GM12878 (cell line): ENCODE results near the gene GBA3. TPM values are rescaled to one million over a fixed set of nuclear protein-coding genes. Genes with fewer than 3 reads are reported as not detected.

Source experiments
- ATAC-seq: fragments of 200-7000 bp; cut with Tn5 transposase; 3 replicates; pipeline ENCODE4 v1.9.1; 2020; ENCODE audit warnings: mild to moderate bottlenecking, moderate library complexity
- BruUV-seq: library from RNA; stranded (reverse); fragments of 400-500 nt; replicated peaks from 2 replicates; lab custom pipeline; 2021; lab: Mats Ljungman, UMichigan
- CTCF ChIA-PET: fragments of 300-600 bp; sonication (Branson Sonifier 250); formaldehyde crosslinking; extraction: SDS; loops from one replicate; lab custom pipeline; 2021; ENCODE audit warnings: inconsistent platforms; lab: Yijun Ruan, JAX
- POLR2A ChIA-PET: fragments of 350-600 bp; formaldehyde crosslinking; extraction: SDS; loops from one replicate; lab custom pipeline; 2021; ENCODE audit warnings: inconsistent platforms; lab: Charles Lee
- RAD21 ChIA-PET: fragments of 300-600 bp; sonication (Branson Sonifier 250); formaldehyde crosslinking; loops from one replicate; lab custom pipeline; 2023; ENCODE audit warnings: antibody characterized with exemption; ENCODE audit not compliant: unreplicated experiment; lab: Charles Lee
- SMC1A ChIA-PET: fragments of 300-600 bp; sonication (Branson Sonifier 250); formaldehyde crosslinking; loops from one replicate; lab custom pipeline; 2023; ENCODE audit not compliant: unreplicated experiment, uncharacterized antibody; lab: Charles Lee
- DNase-seq: peaks from one replicate; pipeline ENCODE4 v3.0.0-alpha.2; 2011; ENCODE audit warnings: low read depth, low spot score
- FAIRE-seq: peaks from 3 replicates; lab custom pipeline; 2011; peaks lifted over from hg19 to GRCh38; lab: Jason Lieb, UNC
- H2AFZ ChIP-seq: 2 replicates; pipeline ENCODE4 v1.6.0; 2011; ENCODE audit warnings: low read depth, low read length, control low read depth; ENCODE audit not compliant: control insufficient read depth
- H3K27ac ChIP-seq: 2 replicates; pipeline ENCODE4 v1.5.1; 2011; ENCODE audit warnings: control low read depth; ENCODE audit not compliant: control insufficient read depth, insufficient read depth
- H3K27me3 ChIP-seq, 2 experiments: replicated peaks in 1 of 2; 2 replicates each; pipeline versions ENCODE4 v1.6.0 to v1.6.1; 2011; ENCODE audit warnings: low read length in 1 of 2; ENCODE audit not compliant: control insufficient read depth in 2 of 2, insufficient read depth in 2 of 2
- H3K36me3 ChIP-seq, 2 experiments: 2 replicates each; pipeline ENCODE4 v1.5.1; 2011; ENCODE audit warnings: low read length in 1 of 2; ENCODE audit not compliant: control insufficient read depth in 2 of 2, insufficient read depth in 2 of 2
- H3K4me1 ChIP-seq: 2 replicates; pipeline ENCODE4 v1.6.1; 2011; ENCODE audit warnings: mild to moderate bottlenecking, low read length, moderate library complexity, mixed read lengths; ENCODE audit not compliant: control insufficient read depth, insufficient read depth
- H3K4me2 ChIP-seq: 2 replicates; pipeline ENCODE4 v1.6.0; 2011; ENCODE audit warnings: control low read depth; ENCODE audit not compliant: control insufficient read depth, insufficient read depth
- H3K4me3 ChIP-seq: fragments of 200-600 bp; sonication (generic); 2 replicates; pipeline ENCODE4 v1.5.1; 2016
- H3K79me2 ChIP-seq: 2 replicates; pipeline ENCODE4 v1.6.0; 2011; ENCODE audit warnings: low read length; ENCODE audit not compliant: control insufficient read depth, insufficient read depth
- H3K9ac ChIP-seq: 2 replicates; pipeline ENCODE4 v1.8.0; 2011; ENCODE audit warnings: low read length, control low read depth, mixed read lengths; ENCODE audit not compliant: control insufficient read depth, insufficient read depth
- H3K9me3 ChIP-seq: replicated peaks from 3 replicates; pipeline ENCODE4 v1.5.1; 2011; ENCODE audit warnings: mild to moderate bottlenecking, low read length; ENCODE audit not compliant: control insufficient read depth, insufficient read depth
- H4K20me1 ChIP-seq: 2 replicates; pipeline ENCODE4 v1.6.0; 2011; ENCODE audit not compliant: control insufficient read depth, insufficient read depth
- BCL11A ChIP-seq: IDR thresholded peaks from 2 replicates; pipeline ENCODE4 v1.6.1; 2011; ENCODE audit warnings: low read depth, low read length
- BMI1 ChIP-seq: fragments of 450-650 bp; IDR thresholded peaks from 2 replicates; pipeline ENCODE4 v1.6.1; 2016; ENCODE audit warnings: mild to moderate bottlenecking, moderate library complexity, borderline replicate concordance
- CREM ChIP-seq: IDR thresholded peaks from 2 replicates; pipeline ENCODE4 v1.6.1; 2014; ENCODE audit warnings: antibody characterized with exemption, low read depth
- ELK1 ChIP-seq: IDR thresholded peaks from 2 replicates; pipeline ENCODE4 v1.6.1; 2012; ENCODE audit warnings: low read depth, low read length, improper control_type of control experiment
- KDM1A ChIP-seq: fragments of 200-600 bp; sonication (generic); IDR thresholded peaks from 2 replicates; pipeline ENCODE4 v1.6.1; 2016; ENCODE audit warnings: borderline replicate concordance
- KLF5 ChIP-seq: fragments of 450-650 bp; IDR thresholded peaks from 2 replicates; pipeline ENCODE4 v1.6.1; 2014; ENCODE audit warnings: mild to moderate bottlenecking; ENCODE audit not compliant: partially characterized antibody
- PAX5 ChIP-seq: IDR thresholded peaks from 2 replicates; pipeline ENCODE4 v1.6.1; 2011; ENCODE audit warnings: low read depth, low read length, borderline replicate concordance
- PML ChIP-seq: IDR thresholded peaks from 2 replicates; pipeline ENCODE4 v1.6.1; 2012; ENCODE audit warnings: low read length, inconsistent platforms
- RAD51 ChIP-seq: fragments of 450-650 bp; IDR thresholded peaks from 2 replicates; pipeline ENCODE4 v1.6.1; 2016; ENCODE audit warnings: moderate library complexity, mild to moderate bottlenecking, inconsistent platforms
- RB1 ChIP-seq: fragments of 450-650 bp; formaldehyde crosslinking; IDR thresholded peaks from 2 replicates; pipeline ENCODE4 v1.6.1; 2017; ENCODE audit warnings: mild to moderate bottlenecking, borderline replicate concordance
- RELA ChIP-seq: fragments of 450-650 bp; IDR thresholded peaks from 2 replicates; pipeline ENCODE4 v1.8.0; 2014; ENCODE audit warnings: borderline replicate concordance; ENCODE audit not compliant: partially characterized antibody
- SP1 ChIP-seq: IDR thresholded peaks from one replicate; pipeline ENCODE4 v1.6.1; 2011; ENCODE audit warnings: low read depth, low read length
- TARDBP ChIP-seq: IDR thresholded peaks from 2 replicates; pipeline ENCODE4 v1.6.1; 2016; ENCODE audit warnings: borderline replicate concordance
- TBL1XR1 ChIP-seq: IDR thresholded peaks from 2 replicates; pipeline ENCODE4 v1.6.1; 2012; ENCODE audit warnings: low read depth, low read length, improper control_type of control experiment
- YY1 ChIP-seq: IDR thresholded peaks from 2 replicates; pipeline ENCODE4 v1.6.1; 2011; ENCODE audit warnings: low read depth, mild to moderate bottlenecking, low read length
- ZNF24 ChIP-seq: fragments of 450-650 bp; IDR thresholded peaks from 2 replicates; pipeline ENCODE4 v1.6.1; 2017; ENCODE audit warnings: antibody characterized with exemption, mild to moderate bottlenecking
- ZNF384 ChIP-seq: IDR thresholded peaks from 2 replicates; pipeline ENCODE4 v1.6.1; 2012; ENCODE audit warnings: low read depth, mild to moderate bottlenecking, low read length, improper control_type of control experiment, borderline replicate concordance
- WGBS: methylation state at CpG from one replicate; pipeline ENCODE4 v1.1.6; 2016; ENCODE audit warnings: low lambda C conversion rate; ENCODE audit not compliant: insufficient replicate concordance, insufficient coverage; ENCODE audit errors: missing lambda C conversion rate; 5-methylcytosine and 5-hydroxymethylcytosine counted together
- in situ Hi-C: fragments of 300-500 bp; cut with MboI; formaldehyde crosslinking; loops from 9 replicates; pipeline ENCODE4 v1.14.3; 2018; ENCODE audit warnings: mixed read lengths
- intact Hi-C: fragments of 100-400 bp; cut with micrococcal nuclease; formaldehyde crosslinking; loops from one replicate; pipeline ENCODE4 v1.14.2; 2022; ENCODE audit not compliant: unreplicated experiment
- polyA plus RNA-seq, 11 experiments: library from polyadenylated mRNA; depleted of rRNA in 4 of 11; unstranded in 6 of 11; stranded (reverse) in 5 of 11; fragments of >200 nt; fragmentation: Nextera tagmentation in 4 of 11; fragmentation: Illumina TruSeq in 1 of 11; extraction: Ambion mirVana in 4 of 11; extraction: Trizol in 1 of 11; gene quantifications; 1 replicate in 1 of 11; 2 replicates in 10 of 11; pipeline versions ENCODE4 v1.2.1 to v1.2.3, GENCODE V29; 2011 to 2016; ENCODE audit warnings: inconsistent platforms in 2 of 11, missing spikeins in 2 of 11, low read depth in 1 of 11
- total RNA-seq, 4 experiments: library from RNA; depleted of rRNA in 3 of 4; stranded (reverse); fragments of >200 nt in 3 of 4; fragmentation: Illumina TruSeq in 1 of 4; extraction: Trizol in 1 of 4; gene quantifications; 2 replicates each; pipeline versions ENCODE4 v1.2.1 to v1.2.3, GENCODE V29; 2013 to 2021
- TF ChIP-seq, protein P1 (sequence below): IDR thresholded peaks from 2 replicates; pipeline ENCODE4 v1.6.1; 2011; ENCODE audit warnings: borderline replicate concordance, low read depth, mild to moderate bottlenecking, moderate library complexity, low read length; ENCODE audit not compliant: insufficient read depth, poor library complexity, severe bottlenecking

Gene GBA3
- total and polyA plus RNA-seq, 10 of the 15 experiments (the other 5 are each of a cell fraction or from before 2014, with no cell fraction given) = 0.10 to 7.2 (median 0.27) TPM

DNA sequence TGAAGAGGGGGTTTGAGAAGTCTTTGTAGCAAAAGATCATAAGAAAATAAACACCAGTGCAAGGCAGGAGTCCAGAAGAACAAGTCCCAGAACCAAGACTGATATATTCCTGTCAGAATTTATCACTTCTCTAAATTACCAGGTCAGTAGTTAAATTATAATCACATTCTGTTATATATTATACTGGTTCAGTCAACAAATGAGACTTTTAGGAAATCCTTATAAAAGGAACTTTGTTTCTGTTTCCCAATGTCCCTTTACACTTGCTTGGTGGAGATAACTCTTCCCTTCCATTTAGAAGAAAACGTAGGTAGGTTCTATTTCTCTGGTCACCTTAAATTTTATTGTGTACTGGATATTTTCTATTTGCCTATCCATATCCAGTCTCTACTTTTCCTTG lies 21.1 kb downstream of the GBA3 start:
- H3K9me3 ChIP-seq = no peaks in the 10 kb centered on the region
- ChIA-PET POLR2A (no interaction called here), SMC1A (interaction anchor here (0.7 to 2.7 kb wide), 9 partner anchors 11 to 31 kb away, joined by 3 to 15 read pairs (median 6); no protein-coding TSS in a partner anchor), RAD21 (interaction anchor here (1.4 to 1.9 kb wide), 5 partner anchors 20 to 32 kb away, joined by 3 to 8 read pairs (median 4); no protein-coding TSS in a partner anchor), CTCF (no interaction called here)
- H4K20me1 ChIP-seq = no peaks in the 10 kb centered on the region
- H3K4me3 ChIP-seq = no peak overlapping the region
- H3K4me2 ChIP-seq = no peak overlapping the region
- H3K9ac ChIP-seq = no peak overlapping the region
- ATAC-seq = no peak
- no peak overlapping the region for H2AFZ ChIP-seq
- H3K27ac ChIP-seq = no peak overlapping the region
- H3K79me2 ChIP-seq = no peaks in the 10 kb centered on the region
- no peaks in the 10 kb centered on the region for H3K36me3 ChIP-seq
- in situ Hi-C loops (no loop called here), intact Hi-C loops (no loop called here)
- no TSS peak for BruUV-seq
- H3K4me1 ChIP-seq = no peaks in the 10 kb centered on the region
- no peaks in the 10 kb centered on the region; a peak in 1 of 4 replicates for H3K27me3 ChIP-seq
- TF ChIP-seq TBL1XR1 = no peak
- TF ChIP-seq BMI1 = no peak
- no peak for TF ChIP-seq RAD51
- no peak for TF ChIP-seq CREM
- TF ChIP-seq, protein P1, sequence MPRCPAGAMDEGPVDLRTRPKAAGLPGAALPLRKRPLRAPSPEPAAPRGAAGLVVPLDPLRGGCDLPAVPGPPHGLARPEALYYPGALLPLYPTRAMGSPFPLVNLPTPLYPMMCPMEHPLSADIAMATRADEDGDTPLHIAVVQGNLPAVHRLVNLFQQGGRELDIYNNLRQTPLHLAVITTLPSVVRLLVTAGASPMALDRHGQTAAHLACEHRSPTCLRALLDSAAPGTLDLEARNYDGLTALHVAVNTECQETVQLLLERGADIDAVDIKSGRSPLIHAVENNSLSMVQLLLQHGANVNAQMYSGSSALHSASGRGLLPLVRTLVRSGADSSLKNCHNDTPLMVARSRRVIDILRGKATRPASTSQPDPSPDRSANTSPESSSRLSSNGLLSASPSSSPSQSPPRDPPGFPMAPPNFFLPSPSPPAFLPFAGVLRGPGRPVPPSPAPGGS = no peak
- TF ChIP-seq KLF5 = no peak
- no peak for TF ChIP-seq PML
- no peak for TF ChIP-seq ZNF384
- TF ChIP-seq RB1 = no peak
- no peak for TF ChIP-seq KDM1A
- TF ChIP-seq PAX5 = no peak
- TF ChIP-seq TARDBP = no peak
- TF ChIP-seq RELA = no peak
- TF ChIP-seq BCL11A = no peak
- no peak for TF ChIP-seq SP1
- TF ChIP-seq ELK1 = no peak
- TF ChIP-seq ZNF24 = no peak
- no peak for TF ChIP-seq YY1
- TF ChIP-seq, all 136 proteins: peak for 0
- FAIRE-seq (no peak), DNase-seq (no peak)
- 0% methylated on average over 1 of the region's 1 CpG for WGBS
